ENCODE measurements around the gene VPS41. TPM values are rescaled to one million over a fixed set of nuclear protein-coding genes. Genes with fewer than 3 reads are reported as not detected.

VPS41 gene
- total RNA-seq, 1 donor from 2014 or later = 66.0 TPM

DNA sequence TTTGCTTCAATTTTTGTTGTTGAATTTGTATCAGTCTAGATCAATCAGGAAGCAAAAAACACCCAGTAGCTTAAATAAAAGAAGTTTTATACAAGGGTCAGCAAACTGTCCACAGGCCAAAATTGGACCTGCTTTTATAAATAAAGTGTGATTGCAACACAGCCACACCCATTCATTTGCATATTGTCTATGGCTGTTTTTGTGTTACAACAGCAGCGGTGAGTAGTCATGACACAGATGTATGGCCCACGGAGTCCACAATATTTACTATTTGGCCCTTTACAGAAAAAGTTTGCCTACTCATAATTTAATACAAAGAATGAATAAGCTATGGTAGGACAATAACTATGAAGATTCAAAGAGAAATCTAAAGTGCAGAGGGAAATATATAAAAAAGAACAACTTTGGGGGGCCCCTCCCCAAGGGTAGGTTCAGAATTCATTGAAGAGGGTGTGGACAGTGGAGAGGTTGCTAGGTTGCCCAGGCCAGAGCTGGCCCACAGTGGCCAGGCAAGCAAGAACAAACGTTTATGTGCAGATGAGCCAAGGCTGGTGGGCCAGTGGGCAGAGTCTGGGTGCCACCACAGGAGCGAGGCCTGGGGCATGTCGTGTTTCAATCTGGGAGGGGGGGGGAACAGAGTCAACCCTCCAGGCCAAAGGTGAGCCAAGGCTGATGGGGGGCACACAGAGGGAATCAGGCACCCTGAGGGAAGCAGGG is 230.9 kb downstream of the VPS41 start:
- intact Hi-C loops (cut with micrococcal nuclease) = no loop called here

GRCh38 chr7:38675494-38676106 is 233.4 kb downstream of the VPS41 start:
- intact Hi-C loops (cut with micrococcal nuclease) = no loop called here

- intact Hi-C loops (cut with micrococcal nuclease) = no loop called here
These were observed 234.5 kb downstream of the VPS41 start for GRCh38 chr7:38674513-38674912.

DNA sequence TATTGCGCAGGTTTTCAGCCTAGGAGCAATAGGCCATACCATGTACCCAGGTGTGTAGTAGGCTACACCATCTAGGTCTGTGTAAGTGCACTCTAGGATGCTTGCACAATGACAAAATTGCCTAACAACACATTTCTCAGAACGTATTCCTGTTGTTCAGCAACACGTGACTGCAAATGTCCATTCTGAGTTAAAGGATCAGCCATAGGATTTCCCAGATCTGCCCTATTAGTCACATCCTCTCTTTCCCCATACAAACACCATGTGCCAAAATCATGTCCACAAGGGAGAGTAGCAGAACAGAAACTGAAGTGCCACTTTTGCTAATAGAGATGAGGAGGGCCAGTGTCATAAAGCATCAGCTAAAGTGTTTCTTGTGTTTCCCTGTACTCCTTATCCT is 235.2 kb downstream of the VPS41 start:
- intact Hi-C loops (cut with micrococcal nuclease) = no loop called here

Other genes starting within 250 kb of the VPS41 start
- 0.12 and 0.32 TPM in 2 replicates for gene POU6F2, start 68.7 kb upstream of the VPS41 start, total RNA-seq

Measured in T-helper 1 cell treated with Interleukin-12 subunit alpha and Interleukin-12 subunit beta and Interleukin-4 antibody, amounts not matched to agents 30 ng/mL and 1 ng/mL, for 36 hours (primary cell).